GM19328 (cell line): Measurements from ENCODE around the gene ATP6V1C2.
A peak's percentile ranks its signal among the peaks of the same experiment; 100 is the strongest.

Experiments used
- ATAC-seq: cut with Tn5 transposase; IDR thresholded peaks from one replicate; pipeline ENCODE4 v1.9.1; 2021; ENCODE audit warnings: mild to moderate bottlenecking, moderate library complexity; ENCODE audit not compliant: unreplicated experiment

The ATP6V1C2 gene

DNA sequence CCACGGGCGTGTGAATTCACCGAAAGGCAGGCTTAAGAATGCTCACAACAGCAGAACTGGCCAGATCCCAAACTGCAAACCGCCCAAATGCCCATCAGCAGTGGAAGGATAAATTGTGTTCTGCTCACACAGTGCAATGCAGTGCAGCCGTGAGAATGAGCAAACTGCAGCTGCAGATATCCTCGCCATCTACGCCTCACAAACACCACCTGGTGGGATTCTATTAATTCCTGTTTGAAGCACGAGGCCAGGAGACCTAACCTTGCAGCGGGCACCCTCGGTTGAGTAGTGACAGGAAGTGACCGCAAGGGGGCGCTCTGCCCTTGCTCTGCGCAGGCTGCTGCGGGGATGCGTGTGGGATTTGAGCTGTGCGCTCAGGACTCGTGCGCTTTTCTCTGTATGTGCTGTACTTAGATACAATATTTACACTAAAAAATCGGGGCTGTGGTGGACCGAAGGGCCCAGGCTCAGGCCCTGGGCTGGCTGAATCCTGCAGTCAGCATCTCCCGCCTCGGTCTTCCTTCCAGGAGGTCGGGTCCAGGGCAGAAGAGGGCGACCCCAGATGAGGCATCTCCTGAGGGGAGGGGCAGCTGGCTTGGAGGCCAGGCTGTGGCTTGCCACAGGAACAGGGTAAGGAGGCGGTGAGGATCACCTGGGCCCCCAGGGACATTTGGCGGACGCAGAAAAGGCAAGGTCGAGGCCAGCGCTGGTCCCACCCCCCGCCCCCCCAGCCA lies 110.9 kb downstream of the ATP6V1C2 start:
- ATAC-seq: peak; percentile 73

DNA sequence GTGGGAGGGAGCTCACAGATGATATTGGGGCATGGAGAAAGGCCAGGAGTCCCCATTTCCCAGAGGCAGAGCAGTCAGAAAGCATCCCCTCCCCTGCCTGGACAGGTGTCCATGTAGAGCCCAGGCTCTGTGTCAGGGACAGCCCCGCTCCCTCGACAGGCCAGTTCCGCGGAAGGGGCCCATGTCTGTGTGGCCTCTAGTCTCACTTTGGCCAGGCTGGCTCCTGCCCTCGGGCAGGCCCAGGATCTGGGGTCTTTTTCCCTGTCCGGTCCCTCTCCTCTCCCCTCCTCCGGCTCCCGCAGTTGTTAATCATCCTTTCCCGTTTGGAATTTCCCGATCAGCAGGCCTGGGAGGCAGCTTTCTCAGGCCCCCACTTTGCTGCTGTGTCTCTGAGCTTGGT lies 111.6 kb downstream of the ATP6V1C2 start:
- ATAC-seq: no peak

- ATAC-seq: no peak
Observed at GRCh38 chr2:10834068-10834655, 112.7 kb downstream of the ATP6V1C2 start.
